Mucosa of descending colon (tissue), 3 donors: ENCODE results near the gene ARHGEF39. TPM values are rescaled to one million over a fixed set of nuclear protein-coding genes. Genes with fewer than 3 reads are reported as not detected.

Source experiments
- ATAC-seq: fragments of 200-7000 bp; cut with Tn5 transposase; one replicate; pipeline ENCODE4 v1.9.1; 2020; ENCODE audit warnings: mild to moderate bottlenecking, moderate library complexity
- DNase-seq, 3 donors: peaks; one replicate each; pipeline ENCODE4 v3.0.0-alpha.2; 2020
- H3K36me3 ChIP-seq: fragments of 200-600 bp; one replicate; pipeline ENCODE4 v1.8.0; 2021; ENCODE audit warnings: low read depth, mild to moderate bottlenecking
- H3K4me1 ChIP-seq: fragments of 200-600 bp; one replicate; pipeline ENCODE4 v1.8.0; 2021; ENCODE audit warnings: low read depth, mild to moderate bottlenecking
- H3K4me3 ChIP-seq: fragments of 200-600 bp; one replicate; pipeline ENCODE4 v1.8.0; 2021; ENCODE audit warnings: mild to moderate bottlenecking
- H3K9me3 ChIP-seq: fragments of 200-600 bp; one replicate; pipeline ENCODE4 v1.8.0; 2021; ENCODE audit warnings: mild to moderate bottlenecking
- CTCF ChIP-seq: fragments of 200-600 bp; IDR thresholded peaks from one replicate; pipeline ENCODE4 v1.8.0; 2022; ENCODE audit warnings: antibody characterized with exemption, mild to moderate bottlenecking
- intact Hi-C, 2 donors: fragments of 100-400 bp; cut with DNase I in 1 of 2; cut with micrococcal nuclease in 1 of 2; formaldehyde crosslinking; loops; one replicate each; pipeline versions ENCODE4 v1.11.0 to v1.11.1; 2022; cut with DNase I, micrococcal nuclease
- total RNA-seq, 3 donors: library from RNA; stranded (reverse); fragmentation: NEBNext Ultra II Directional in 2 of 3; extraction: Animal tissue kit (Norgen Biotek cat#: 25700) in 2 of 3; gene quantifications; one replicate each; pipeline versions ENCODE4 v1.2.1 to v1.2.4, GENCODE V29; 2021 to 2023
- donor health status: DM: no; HTN: no; CAD: no; lungs with moderate emphysema.
- donor health status: DM: no; HTN: no; CAD: no.
- donor health status: DM: no; HTN: yes; CAD: no.

Gene ARHGEF39
- total RNA-seq, 3 donors from 2014 or later = 2.6 to 10.3 (median 6.4) TPM

DNA sequence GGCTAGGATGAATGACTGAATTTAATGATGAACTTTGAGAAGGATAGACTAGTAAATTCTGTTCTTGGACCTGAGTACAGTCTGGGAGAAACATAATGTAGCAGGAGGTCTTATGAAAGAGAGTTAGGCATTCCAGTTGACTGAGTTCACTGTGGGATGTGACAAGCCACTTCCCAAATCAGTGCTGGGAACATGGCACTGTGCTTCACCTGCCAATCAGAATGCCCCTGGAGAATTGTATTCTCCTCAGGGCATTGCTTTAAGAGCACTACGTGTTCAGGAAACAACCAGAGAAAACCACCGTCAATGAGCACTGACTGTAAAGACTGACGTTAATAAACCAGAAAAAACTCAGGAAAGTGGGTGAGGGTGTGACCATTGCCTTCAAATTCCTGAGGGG lies 5.7 kb downstream of the ARHGEF39 start:
- peaks cover 5% of the 10 kb centered on the region for H3K36me3 ChIP-seq

GRCh38 chr9:35658968-35659220 lies 6.1 kb downstream of the ARHGEF39 start:
- intact Hi-C loops = loop anchor here in 1 of 2 donors (5.0 kb wide), 1 partner anchor 73 kb away; the partner anchor contains the start of genes CREB3 and TLN1
- no peaks in the 10 kb centered on the region for H3K9me3 ChIP-seq
- TF ChIP-seq CTCF = no peak
- peak overlapping the region; percentile 73 for H3K4me3 ChIP-seq
- H3K36me3 ChIP-seq = peaks cover 5% of the 10 kb centered on the region
- ATAC-seq (peak; percentile 3), DNase-seq (peak in 1 of 3 donors; percentile 66)
- peaks cover 52% of the 10 kb centered on the region for H3K4me1 ChIP-seq

More for the DNA sequence above, 5.7 kb downstream of the ARHGEF39 start:
- H3K4me3 ChIP-seq = no peak overlapping the region
- TF ChIP-seq CTCF = no peak
- peaks cover 55% of the 10 kb centered on the region for H3K4me1 ChIP-seq
- intact Hi-C loops = loop anchor here in 1 of 2 donors (5.0 kb wide), 1 partner anchor 73 kb away; the partner anchor contains the start of genes CREB3 and TLN1
- DNase-seq (no peak), ATAC-seq (no peak)
- no peaks in the 10 kb centered on the region for H3K9me3 ChIP-seq

GRCh38 chr9:35658137-35658967 lies 6.6 kb downstream of the ARHGEF39 start, which contains the start of gene CCDC107:
TSS of gene CCDC107 (plus strand) at chr9:35658292. CDS start at chr9:35658380, 88 bp downstream.
- peak; percentile 52 for TF ChIP-seq CTCF
- Histone ChIP-seq H3K4me3 (peak within 1 kb of the TSS; percentile 73), H3K9me3 (no peaks in the 10 kb centered on the region), H3K4me1 (peaks cover 52% of the 10 kb centered on the region), H3K36me3 (peaks cover 5% of the 10 kb centered on the region)
- intact Hi-C loops = loop anchor here in 1 of 2 donors (5.0 kb wide), 1 partner anchor 74 kb away; the partner anchor contains the start of genes CREB3 and TLN1
- DNase-seq (peak; percentile 89 to 91 (median 89)), ATAC-seq (peak; percentile 86)

DNA sequence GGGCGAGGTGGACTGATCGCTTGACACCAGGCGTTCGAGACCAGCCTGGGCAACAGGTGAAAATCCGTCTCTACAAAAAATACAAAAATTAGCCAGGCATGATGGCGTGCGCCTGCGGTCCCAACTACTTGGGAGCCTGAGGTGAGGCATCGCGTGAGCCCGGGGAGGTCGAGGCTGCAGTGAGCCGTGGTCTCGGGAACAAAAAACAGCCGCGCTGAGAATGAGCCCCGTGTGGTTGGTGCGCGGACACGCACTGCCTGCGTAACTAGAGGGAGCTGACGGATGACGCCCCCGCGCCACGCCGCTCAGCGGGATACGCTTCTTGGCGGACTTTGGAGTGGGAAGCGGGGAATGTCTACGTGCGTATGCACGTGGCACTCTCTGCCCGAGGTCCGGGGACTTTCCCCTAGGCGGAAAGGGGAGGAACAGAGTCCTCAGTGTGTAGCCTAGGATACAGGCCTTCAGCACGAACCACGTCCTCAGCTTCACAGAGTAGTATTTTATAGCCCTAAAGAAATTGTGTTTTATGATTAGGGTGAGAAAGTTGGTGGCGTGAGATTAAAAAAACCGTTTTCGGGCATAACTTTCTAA lies 7.4 kb downstream of the ARHGEF39 start, which contains the start of gene RMRP:
RMRP (minus strand) TSS at position 474 of the 591 bp plus-strand sequence.
- peaks cover 59% of the 10 kb centered on the region for H3K4me1 ChIP-seq
- intact Hi-C loops = loop anchor here in 1 of 2 donors (5.0 kb wide), 1 partner anchor 75 kb away; the partner anchor contains the start of genes CREB3 and TLN1

More for the DNA sequence above, 7.4 kb downstream of the ARHGEF39 start, which contains the start of gene RMRP:
- DNase-seq (peak; percentile 95 to 98 (median 95)), ATAC-seq (peak; percentile 89)
- peak; percentile 31 for TF ChIP-seq CTCF
- Histone ChIP-seq H3K4me3 (peak within 1 kb of the TSS; percentile 73), H3K9me3 (no peaks in the 10 kb centered on the region), H3K36me3 (peaks cover 5% of the 10 kb centered on the region)
